RWPE1 (cell line): Measurements from ENCODE around the gene PDCL2.
"Not testable (repeated sequence)": the region's sequence is repeated elsewhere in the genome, so short reads cannot be mapped to it uniquely, and the experiment has no call there.

ENCODE experiments used
- CTCF ChIA-PET: fragments of 350-600 bp; sonication (Branson Sonifier 250); formaldehyde crosslinking; extraction: SDS; loops from one replicate; lab custom pipeline; 2021; lab: Yijun Ruan, JAX
- POLR2A ChIA-PET: fragments of 400-600 bp; formaldehyde crosslinking; extraction: SDS; loops from one replicate; lab custom pipeline; 2020; ENCODE audit warnings: antibody characterized with exemption; ENCODE audit not compliant: low non-redundant PET; lab: Yijun Ruan, JAX
- DNase-seq: peaks from one replicate; pipeline ENCODE4 v3.0.0; 2012; ENCODE audit warnings: low spot score
- H3K27ac ChIP-seq: fragments of 450-650 bp; 2 replicates; pipeline ENCODE4 v1.5.1; 2017
- CTCF ChIP-seq: fragments of 450-650 bp; conservative IDR thresholded peaks from 2 replicates; pipeline ENCODE4 v1.5.1; 2017; ENCODE audit warnings: low read depth, mild to moderate bottlenecking

Gene PDCL2

GRCh38 chr4:55600640-55601039 is 8.6 kb upstream of the PDCL2 start:
- no peak overlapping the region for H3K27ac ChIP-seq
- CTCF ChIA-PET, result no interaction called here
- TF ChIP-seq CTCF, result no peak
- no peak for DNase-seq
- POLR2A ChIA-PET, result no interaction called here

GRCh38 chr4:55598641-55599040 is 6.6 kb upstream of the PDCL2 start:
- ChIA-PET CTCF (interaction anchor here (0.5 kb wide), 1 partner anchor 1347 kb away, joined by 3 read pairs; no protein-coding TSS in a partner anchor), POLR2A (interaction anchor here (0.7 kb wide), 1 partner anchor 267 kb away, joined by 17 read pairs; no protein-coding TSS in a partner anchor)
- TF ChIP-seq CTCF, result no peak

GRCh38 chr4:55588160-55588559 is 3.9 kb downstream of the PDCL2 start:
- CTCF ChIA-PET, result interaction anchor here (0.7 kb wide), 1 partner anchor 8 kb away, joined by 3 read pairs; no protein-coding TSS in a partner anchor

More at GRCh38 chr4:55598641-55599040, 6.6 kb upstream of the PDCL2 start:
- no peak overlapping the region for H3K27ac ChIP-seq
- no peak for DNase-seq

GRCh38 chr4:55582773-55583172 is 9.3 kb downstream of the PDCL2 start:
- POLR2A ChIA-PET, CTCF ChIA-PET, H3K27ac ChIP-seq, DNase-seq: not testable (repeated sequence)

More at GRCh38 chr4:55588160-55588559, 3.9 kb downstream of the PDCL2 start:
- no peak overlapping the region for H3K27ac ChIP-seq
- DNase-seq, result no peak
- POLR2A ChIA-PET, result no interaction called here
- TF ChIP-seq CTCF, result no peak

GRCh38 chr4:55578341-55579010 is 13.6 kb downstream of the PDCL2 start:
- POLR2A ChIA-PET, result no interaction called here
- TF ChIP-seq CTCF, result no peak
- H3K27ac ChIP-seq, result no peak overlapping the region
- DNase-seq, result no peak
- CTCF ChIA-PET, result no interaction called here

- no peak overlapping the region for H3K27ac ChIP-seq
- no peak for TF ChIP-seq CTCF
- POLR2A ChIA-PET, result no interaction called here
- CTCF ChIA-PET, result no interaction called here
- no peak for DNase-seq
Measured at GRCh38 chr4:55575513-55575912, 16.5 kb downstream of the PDCL2 start.

- ChIA-PET POLR2A (no interaction called here), CTCF (no interaction called here)
- no peak for TF ChIP-seq CTCF
- no peak overlapping the region for H3K27ac ChIP-seq
- no peak for DNase-seq
Measured at GRCh38 chr4:55574252-55574651, 17.8 kb downstream of the PDCL2 start.
